ENCODE data around the gene RPS13. TPM values are rescaled to one million over a fixed set of nuclear protein-coding genes. Genes with fewer than 3 reads are reported as not detected.
"Not testable (repeated sequence)": the region's sequence is repeated elsewhere in the genome, so short reads cannot be mapped to it uniquely, and the experiment has no call there.

The RPS13 gene
- total RNA-seq, 2 experiments from 2014 or later = 1,242 to 1,685 TPM

DNA sequence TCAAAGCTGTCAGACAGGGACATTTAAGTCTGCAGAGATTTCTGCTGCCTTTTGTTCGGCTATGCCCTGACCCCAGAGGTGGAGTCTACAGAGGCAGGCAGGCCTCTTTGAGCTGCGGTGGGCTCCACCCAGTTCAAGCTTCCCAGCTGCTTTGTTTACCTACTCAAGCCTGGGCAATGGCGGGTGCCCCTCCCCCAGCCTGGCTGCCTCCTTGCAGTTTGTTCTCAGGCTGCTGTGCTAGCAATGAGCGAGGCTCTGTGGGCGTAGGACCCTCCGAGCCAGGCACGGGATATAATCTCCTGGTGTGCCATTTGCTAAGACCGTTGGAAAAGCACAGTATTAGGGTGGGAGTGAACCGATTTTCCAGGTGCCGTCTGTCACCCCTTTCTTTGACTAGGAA is 43.4 kb downstream of the RPS13 start:
- H3K27me3 Mint-ChIP-seq; CTCF ChIA-PET; DNase-seq; ATAC-seq; H3K27ac Mint-ChIP-seq; intact Hi-C loops (cut with DNase I, micrococcal nuclease); H3K4me3 Mint-ChIP-seq; H3K4me1 Mint-ChIP-seq; H3K36me3 Mint-ChIP-seq (ENCODE audit: low read depth); POLR2A ChIA-PET: not testable (repeated sequence)
- peaks cover 11% of the 10 kb centered on the region for H3K9me3 Mint-ChIP-seq (ENCODE audit: low read depth)

DNA sequence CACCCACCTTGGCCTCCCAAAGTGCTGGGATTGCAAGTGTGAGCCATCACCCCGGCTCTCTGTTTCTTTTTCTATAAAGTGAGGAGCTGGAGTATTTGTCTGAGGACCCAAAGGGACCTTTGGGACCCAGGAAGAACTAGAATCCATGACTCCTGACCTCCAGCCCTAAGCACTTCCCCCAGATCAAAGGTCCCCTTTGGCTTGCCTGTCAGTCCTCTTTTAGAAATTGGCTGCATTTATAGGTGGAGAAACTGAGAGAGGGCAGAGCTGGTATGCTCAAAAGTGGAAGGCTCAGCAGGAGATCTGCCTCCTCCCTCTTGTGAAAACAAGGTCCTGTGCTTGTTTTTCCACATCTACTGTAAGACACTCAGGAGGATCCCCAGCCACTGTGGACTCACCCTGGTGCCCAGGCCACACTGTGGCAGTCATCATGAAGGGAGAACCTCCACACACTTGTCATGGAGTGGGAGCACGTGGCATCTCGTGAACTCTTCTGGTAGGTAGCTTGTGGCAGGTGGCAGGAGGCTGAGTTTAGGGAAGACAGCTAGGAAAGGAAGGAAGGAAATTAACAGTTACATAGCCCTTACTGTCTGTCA is 50.9 kb downstream of the RPS13 start:
- ChIA-PET POLR2A (no interaction called here), CTCF (interaction anchor here (0.7 to 1.3 kb wide), 3 partner anchors 12 to 192 kb away, joined by 3 to 5 read pairs (median 3); partner anchors contain the start of gene PLEKHA7)
- no peak for DNase-seq
- Mint-ChIP-seq H3K36me3 (ENCODE audit: low read depth) (no peaks in the 10 kb centered on the region), H3K27me3 (no peaks in the 10 kb centered on the region), H3K4me1 (no peaks in the 10 kb centered on the region), H3K27ac (no peak overlapping the region), H3K9me3 (ENCODE audit: low read depth) (no peaks in the 10 kb centered on the region), H3K4me3 (no peak overlapping the region)
- intact Hi-C loops (cut with DNase I, micrococcal nuclease) = no loop called here
- ATAC-seq = no peak

DNA sequence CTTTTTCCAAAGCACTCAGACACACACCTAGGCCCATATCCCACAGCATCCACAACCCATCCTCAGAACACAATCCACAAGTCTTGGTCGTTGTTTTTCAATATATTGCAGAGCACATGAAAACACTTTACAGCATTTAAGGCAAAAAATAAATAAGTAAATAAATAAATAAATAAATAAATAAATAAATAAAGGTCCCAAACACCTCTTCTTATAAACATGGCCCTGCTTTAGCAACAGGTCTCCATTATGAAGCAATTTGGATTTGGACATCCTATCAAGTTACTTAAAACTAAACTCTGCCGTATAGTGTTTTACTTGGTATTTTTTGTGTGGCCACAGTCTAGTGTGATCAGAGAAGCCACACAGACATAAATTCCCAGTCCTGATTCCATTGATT is 52.5 kb downstream of the RPS13 start:
- Mint-ChIP-seq H3K4me3 (no peak overlapping the region), H3K27me3 (no peaks in the 10 kb centered on the region), H3K4me1 (no peaks in the 10 kb centered on the region), H3K27ac (no peak overlapping the region), H3K36me3 (ENCODE audit: low read depth) (no peaks in the 10 kb centered on the region), H3K9me3 (ENCODE audit: low read depth) (no peaks in the 10 kb centered on the region)
- CTCF ChIA-PET = no interaction called here
- DNase-seq (no peak), ATAC-seq (no peak)
- POLR2A ChIA-PET = no interaction called here
- intact Hi-C loops (cut with DNase I, micrococcal nuclease) = no loop called here

Other genes starting within 250 kb of the RPS13 start
- 1 to 10 TPM; 6.4 to 8.4 TPM for gene PLEKHA7, start 63.3 kb downstream of the RPS13 start, total RNA-seq
- gene PIK3C2A, start 130.3 kb upstream of the RPS13 start, total RNA-seq = 10 to 100 TPM; 23.3 to 27.3 TPM
- 10 to 100 TPM; 45.0 to 59.9 TPM for gene NUCB2, start 199.1 kb upstream of the RPS13 start, total RNA-seq